Hematopoietic multipotent progenitor cell treated with erythropoietin and hydrocortisone succinate and interleukin-3 and kit ligand, for 4 days (in vitro differentiated cells): ENCODE results near the gene KCNRG.
A peak's percentile ranks its signal among the peaks of the same experiment; 100 is the strongest.
"Not testable (repeated sequence)": the region's sequence is repeated elsewhere in the genome, so short reads cannot be mapped to it uniquely, and the experiment has no call there.

Experiments used
- DNase-seq: peaks from one replicate; pipeline ENCODE4 v3.0.0-alpha.2; 2015

Gene KCNRG, protein sequence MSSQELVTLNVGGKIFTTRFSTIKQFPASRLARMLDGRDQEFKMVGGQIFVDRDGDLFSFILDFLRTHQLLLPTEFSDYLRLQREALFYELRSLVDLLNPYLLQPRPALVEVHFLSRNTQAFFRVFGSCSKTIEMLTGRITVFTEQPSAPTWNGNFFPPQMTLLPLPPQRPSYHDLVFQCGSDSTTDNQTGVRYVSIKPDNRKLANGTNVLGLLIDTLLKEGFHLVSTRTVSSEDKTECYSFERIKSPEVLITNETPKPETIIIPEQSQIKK

DNA sequence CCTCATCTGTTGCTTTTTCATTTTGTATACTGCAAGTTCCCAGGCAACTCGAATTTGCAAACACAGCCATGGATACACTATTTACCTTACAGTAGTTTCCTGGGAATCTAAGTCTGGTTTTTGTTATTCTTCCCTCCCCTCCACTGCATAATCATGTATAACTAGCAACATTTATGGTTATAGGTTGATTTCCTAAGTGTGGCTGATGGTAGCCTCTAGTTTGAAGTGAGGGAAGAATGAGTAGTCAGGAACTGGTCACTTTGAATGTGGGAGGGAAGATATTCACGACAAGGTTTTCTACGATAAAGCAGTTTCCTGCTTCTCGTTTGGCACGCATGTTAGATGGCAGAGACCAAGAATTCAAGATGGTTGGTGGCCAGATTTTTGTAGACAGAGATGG is at the start of gene KCNRG:
Gene KCNRG, plus strand, starts transcription at position 187 of the 400 bp plus-strand sequence. Its CDS starts 50 bp downstream, at position 237.
- DNase-seq = peak; percentile 44

DNA sequence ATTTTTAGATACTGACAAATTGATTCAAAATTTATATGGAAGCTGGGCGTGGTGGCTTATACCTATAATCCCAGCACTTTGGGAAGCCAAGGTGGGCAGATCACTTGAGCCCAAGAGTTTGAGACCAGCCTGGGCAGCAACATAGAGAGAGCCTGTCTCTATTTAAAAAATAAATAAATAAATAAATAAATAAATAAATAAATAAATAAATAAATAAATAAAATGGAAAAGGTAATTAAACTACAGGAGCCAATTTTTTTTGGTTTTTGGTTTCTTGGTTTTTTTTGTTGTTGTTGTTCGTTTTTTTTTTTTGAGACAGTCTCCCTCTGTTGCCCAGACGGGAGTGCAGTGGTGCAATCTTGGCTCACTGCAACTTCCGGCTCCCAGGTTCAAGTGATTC is 47.8 kb upstream of the KCNRG start:
- DNase-seq = no peak

DNA sequence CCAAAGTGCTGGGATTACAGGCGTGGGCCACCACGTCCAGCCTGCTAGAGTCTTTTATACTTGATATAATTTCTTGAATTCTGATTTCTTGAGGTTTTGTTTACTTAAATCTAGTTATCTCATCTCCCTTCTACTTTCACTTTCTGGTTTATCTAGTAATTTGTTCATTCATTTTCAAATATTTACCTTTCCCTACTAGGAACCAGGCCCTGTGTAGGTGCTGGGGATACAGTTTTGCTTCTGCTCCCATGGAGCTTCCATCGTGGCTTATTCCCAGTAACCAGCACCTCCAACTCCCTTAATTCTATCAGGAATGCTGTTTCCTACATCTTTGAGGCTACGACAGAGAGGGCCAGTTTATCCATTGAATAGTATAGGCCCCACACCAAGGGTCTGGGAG is 42.5 kb upstream of the KCNRG start:
- DNase-seq = no peak

DNA sequence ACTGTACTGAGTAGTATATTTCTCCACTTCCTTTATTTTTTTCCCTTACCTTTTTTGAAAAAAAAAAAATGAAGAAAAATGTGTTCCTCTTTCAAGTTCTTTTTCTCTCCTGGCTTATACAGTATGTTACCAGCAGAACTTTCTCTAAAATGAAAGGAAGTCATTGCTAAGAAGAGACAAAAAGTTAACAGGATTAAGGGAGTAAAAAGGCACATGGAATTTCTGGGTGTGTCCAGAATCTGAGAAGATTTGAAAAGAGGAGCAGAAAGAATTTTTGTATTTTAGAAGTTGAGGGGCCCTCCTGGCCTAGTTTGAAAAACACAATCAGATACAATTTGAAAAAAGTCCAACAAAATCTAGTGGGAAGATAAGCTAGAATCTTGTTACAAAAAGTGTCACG is 39.4 kb upstream of the KCNRG start:
- no peak for DNase-seq

DNA sequence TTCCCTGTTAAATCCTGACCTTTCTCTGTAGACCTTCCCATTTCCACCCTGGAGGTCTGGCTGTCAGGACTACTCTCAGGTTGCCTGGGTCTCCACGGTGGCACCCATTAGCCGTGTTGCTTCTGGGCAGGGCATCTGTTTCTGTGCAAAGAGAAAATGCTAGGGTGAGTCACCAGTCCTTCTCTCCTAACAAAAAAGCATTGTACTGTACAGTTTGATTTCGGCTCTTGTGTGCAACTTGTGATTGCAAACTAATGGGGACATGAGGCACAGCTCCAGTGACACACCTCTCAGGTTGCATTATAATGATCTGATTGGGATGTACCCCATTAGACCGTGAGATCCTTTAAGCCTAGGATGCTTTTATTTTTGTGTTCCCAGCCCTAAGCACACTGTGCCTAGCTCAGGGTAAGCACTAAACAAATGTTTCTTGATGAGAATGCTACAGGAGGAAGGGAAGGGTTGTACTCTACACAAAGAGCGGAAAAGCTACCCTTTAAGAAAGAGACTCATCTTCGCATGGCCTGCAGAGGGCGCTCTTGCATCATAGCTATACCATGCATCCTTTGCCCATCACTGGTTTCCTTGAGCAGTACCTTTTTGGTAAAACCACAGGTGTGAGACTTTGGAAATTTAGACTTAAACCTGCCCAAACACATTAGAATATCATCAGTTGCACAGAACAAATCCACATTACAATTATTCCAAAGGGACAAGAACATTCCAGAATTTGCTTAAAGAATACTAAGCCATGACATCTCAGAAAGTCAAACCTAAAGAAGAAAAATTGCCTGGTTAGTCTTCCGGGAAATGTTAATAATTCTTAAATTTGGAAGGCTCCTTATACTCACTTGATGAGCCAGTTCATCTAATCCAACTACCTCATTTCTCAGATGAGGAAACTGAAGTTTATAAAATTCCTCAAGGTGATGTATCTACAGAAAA is 38.7 kb upstream of the KCNRG start:
- peak; percentile 91 for DNase-seq

DNA sequence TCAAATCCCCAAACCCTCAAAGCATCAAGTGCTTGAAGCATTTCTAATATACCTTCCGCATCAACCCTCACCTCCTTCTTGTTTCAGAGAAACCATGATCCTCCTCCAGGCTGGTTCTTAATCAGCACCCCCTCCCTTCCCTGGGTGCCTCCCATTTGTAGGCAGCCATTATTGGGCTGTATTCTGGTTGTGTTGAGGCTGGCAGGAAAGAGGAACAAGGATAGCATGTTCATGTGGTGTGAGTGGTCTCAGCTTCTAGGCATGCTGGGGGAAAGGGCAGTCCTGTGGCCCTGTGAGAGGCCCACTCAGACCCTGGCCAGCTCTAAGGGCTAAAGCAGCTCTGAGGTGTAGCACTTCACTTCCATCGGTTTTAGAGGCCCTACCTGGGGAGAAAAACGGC is 37.3 kb upstream of the KCNRG start:
- peak; percentile 51 for DNase-seq

DNA sequence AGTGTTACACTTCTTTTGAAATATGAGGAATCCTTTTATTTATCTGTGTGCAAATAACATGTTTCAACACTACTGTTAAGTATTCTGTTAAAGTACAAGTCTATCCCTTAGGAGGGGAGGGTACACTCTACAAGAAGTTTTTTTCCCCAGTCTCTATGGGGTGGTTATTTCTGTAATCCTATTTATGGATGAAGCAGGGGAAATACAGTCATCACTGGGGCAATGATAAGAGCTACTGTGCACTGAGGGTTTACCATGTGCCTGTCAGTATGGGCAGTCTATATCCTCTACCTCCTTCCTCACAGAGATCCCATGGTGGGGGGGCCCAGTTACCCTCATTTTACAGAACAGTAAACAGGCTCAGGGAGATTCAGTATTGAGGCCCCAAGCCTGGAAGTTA is 35.0 kb upstream of the KCNRG start:
- peak; percentile 64 for DNase-seq

DNA sequence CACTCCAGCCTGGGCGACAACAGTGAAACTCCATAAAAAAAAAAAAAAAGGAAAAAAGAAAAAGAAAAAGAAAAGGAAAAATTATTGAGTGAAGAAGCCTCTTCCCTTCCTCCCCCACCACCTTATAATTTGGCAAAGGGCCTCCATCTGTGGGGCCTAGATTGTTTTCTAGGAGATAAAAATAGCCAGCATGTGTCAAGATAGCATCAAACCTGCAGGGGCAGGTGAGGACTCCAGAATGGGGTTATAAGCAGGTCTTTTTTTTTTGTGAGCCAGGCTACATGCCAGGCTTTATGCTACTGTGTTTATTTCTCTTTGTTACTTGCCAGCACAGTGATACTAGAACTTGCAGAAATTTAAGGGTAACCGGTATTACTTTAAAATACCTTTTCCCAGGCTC is 30.1 kb upstream of the KCNRG start:
- DNase-seq = no peak

DNA sequence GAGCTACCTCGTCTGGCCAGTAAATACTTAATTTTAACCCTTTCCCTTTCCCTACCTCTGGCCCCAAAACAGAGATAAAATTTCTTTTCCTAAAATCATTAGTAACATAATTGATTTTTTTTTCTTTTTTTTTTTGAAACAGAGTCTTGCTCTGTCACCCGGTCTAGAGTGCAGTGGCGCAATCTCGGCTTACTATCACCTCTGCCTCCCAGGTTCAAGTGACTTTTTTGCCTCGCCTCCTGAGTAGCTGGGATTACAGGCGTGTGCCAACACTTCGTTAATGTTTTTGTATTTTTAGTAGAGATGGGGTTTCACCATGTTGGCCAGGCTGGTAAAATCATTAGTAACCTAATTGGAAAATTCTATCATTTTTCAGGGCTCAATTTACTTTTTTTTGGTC is 28.8 kb upstream of the KCNRG start:
- no peak for DNase-seq

DNA sequence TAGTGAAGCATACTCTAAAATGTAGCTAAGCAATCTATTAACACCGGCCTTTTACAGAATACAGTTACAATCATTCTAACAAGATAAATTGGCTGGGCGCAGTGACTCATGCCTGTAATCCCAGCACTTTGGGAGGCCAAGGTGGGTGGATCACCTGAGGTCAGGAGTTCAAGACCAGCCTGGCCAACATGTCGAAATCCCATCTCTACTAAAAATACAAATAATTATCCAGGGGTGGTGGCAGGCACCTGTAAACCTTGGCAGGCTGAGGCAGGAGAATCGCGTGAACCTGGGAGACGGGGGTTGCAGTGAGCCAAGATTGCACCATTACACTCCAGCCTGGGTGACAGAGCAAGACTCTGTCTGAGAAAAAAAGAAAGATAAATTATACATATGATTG is 24.6 kb upstream of the KCNRG start:
- not testable (repeated sequence) for DNase-seq

DNA sequence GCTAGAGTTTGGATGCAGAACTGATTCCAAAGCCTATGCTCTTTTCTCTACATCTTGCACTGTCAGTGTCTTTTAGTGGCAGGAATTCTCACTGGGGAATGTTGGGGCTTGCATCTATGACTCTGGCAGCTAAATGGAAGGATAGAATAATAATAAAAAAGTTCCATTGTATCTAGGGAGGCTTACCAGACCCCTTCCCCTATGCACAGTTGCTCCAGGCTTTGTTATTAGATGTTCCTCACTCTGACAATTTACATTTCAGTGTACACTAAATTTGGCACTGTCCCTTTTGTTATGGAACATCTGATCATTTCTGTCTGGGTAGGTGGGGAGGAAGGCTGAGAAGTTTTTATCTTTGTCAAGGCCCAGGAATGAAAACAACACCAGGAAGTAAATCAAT is 22.1 kb upstream of the KCNRG start:
- DNase-seq = no peak

DNA sequence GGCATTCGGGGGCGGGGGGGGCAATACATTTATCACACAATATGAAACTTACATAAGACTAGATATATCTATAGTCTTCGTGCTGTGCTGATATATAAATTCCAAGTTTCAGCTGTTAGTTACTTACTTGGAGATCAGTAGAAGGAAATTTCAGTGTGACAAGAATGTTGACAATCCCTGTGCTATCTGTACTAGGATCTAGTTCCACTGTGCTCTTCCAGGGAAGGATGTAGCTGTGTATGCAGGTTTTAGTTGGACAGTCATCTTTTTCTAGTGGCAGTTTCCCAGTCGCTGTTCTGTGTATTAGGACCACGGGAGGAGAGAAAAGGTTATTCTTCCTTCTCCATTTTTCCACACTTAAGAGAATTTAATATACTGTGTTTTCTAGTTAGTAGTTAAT is 21.6 kb upstream of the KCNRG start:
- no peak for DNase-seq

DNA sequence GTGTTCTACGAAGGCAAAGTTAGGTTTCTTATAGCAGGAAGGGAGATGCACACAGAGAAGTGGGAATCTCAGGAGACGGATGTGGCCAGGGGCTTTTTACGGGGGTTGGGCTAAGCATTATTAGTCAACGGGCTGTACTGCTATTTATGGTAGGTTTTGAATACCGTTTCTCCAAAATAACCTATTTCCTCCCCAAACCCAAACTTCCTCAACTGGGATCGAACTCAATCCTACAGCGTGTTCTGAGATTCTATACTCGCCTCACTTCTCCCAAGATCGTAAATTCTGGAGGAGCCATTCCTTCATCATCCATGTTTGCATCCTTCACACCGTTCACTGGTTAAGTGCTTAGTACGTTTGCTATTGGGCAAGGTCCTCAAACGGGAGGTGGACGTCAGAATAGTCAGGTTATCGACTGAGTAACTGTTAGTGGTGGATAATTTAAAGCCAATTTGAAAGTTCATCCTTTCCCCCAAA is 19.6 kb upstream of the KCNRG start:
- DNase-seq = peak; percentile 68

DNA sequence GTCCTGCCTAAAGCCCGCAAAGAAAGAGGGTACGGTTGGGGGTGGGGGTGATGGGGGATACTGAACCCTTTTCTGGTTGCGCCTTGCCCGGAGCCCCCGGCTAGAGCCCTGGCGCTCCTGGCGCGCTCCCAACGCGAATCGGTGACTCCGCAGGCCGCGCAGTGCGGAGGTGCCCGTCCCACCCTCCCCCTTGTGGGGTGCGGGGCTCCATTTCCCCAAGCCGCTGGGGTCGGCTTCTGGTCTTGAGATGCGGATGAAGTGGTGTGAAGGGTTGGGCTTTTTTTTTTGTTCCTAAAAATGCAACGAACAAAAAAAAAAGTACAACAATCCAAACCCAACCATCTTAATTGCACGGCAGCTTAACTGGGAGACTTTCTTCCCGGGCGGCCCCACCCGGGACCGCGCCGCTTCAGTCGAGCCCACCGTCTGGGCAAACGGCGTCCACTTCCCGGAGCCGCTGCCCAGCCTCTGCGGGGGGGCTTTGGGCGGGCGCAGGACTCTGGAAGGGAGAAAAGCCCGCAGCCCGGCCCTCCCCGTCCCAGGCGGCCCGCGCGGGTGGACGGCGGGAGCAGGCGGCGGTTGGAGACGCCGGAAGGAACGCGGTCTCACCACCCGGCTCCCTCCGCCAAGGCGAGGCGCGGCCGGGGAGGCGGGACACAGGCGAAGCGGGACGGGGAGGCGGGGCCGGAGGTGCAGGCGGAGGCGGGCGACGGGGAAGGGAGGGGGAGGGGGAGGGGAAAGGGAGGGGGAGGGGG is 18.9 kb upstream of the KCNRG start:
- DNase-seq = peak; percentile 97

DNA sequence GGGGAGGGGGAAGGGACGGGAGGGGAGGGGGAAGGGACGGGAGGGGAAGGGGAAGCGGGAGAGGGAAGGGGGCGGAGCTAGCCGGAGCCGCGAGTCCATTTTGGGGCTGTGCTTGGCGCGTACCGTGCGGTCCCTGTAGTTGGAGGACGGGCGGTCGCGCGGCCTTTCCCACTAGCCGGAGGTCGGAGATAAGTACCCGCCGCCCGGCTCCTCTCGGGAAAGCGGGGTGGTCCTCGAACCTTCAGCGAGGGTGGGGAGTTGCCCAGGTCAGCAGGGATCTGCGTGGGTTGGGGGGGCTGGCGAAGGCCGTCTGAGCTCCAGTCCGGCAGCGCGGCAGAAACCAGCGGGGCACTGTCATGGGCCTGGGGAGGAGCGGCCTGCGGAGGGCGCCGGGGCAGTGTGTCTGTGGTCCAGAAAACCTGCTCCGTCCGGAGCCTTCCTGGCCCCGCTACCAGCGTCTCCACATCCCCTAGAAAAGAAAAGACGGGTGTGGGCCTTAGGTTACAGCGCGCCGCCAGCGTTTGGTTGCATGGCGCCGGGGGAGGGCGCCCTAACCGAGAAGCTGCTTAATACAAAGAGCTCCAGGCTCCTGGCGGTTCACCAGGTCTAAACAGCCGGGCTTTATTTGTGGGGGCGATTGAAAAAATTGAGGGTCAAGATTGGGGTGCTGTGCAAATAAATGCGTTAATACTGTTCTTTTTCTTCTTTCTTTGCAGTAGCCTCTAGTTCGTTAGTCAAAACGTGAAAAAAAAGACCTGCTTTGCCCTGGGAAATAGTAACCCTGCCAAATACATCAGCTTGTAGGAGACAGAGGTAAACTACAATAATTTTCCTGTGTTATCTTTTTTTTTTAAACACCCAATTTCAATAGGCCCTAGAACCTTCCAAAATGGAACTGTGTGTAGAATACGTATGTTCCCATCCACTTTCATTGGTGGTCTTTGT is 18.0 kb upstream of the KCNRG start, which contains the start of gene TRIM13:
Gene TRIM13, plus strand, starts transcription at position 92 of the 945 bp plus-strand sequence. CDS start 14,899 bp downstream, outside the sequence.
- DNase-seq = peak; percentile 96

DNA sequence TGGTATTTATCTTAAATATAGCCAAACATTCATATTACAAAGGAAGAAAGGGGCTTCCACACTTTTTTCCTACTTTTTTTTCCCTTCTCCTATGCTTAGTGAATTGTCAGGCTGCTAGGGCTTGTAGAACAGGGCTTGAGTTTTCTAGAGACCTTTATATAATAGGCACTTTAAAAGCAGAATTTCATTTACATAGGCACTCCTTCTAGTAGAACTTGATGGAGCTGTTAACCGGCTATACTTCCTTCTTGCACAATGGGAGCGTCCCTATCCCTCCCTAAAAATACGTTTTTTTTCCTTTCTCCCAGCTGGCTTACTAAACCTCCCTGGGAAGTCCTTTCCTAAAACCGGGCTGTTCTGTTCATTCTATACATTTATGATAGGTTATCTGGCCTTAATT is 17.3 kb upstream of the KCNRG start:
- DNase-seq = peak; percentile 29

DNA sequence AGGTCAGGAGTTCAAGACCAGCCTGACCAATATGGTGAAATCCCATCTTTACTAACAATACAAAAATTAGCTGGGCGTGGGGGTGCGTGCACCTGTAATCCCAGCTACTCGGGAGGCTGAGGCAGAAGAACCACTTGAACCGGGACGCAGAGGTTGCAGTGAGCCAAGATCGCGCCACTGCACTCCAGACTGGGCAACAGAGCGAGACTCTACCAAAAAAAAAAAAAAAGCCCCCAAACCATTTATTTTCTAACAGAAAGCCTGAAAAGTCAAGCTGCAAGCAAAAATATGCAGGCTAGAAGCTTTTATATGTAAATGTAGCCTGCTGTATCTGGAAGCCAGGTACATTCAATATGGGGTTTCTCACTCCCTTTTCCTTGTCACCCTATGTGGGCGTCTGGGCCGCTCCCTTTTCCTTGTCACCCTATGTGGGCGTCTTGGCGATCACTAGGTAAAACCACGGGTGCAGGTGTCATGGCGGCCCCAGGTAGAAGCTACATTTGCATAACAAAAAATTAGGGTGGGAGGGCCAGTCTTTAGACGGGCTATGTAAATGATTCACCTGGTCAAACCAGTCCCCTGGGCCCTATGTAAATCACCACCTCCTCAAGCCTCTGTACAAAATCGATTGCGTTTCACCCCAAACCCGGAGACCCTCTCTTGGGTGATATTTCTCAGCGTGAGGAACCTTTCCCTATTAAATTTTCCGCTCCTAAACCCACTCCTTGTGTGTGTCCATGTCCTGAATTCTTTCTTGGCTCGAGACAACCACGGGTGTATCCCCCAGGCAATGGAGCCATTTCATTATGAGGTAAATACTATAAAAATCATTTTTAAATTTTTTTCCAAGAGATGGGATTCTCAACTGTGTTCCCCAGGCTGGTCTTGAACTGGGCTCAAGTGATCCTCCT is 16.3 kb upstream of the KCNRG start:
- no peak for DNase-seq

DNA sequence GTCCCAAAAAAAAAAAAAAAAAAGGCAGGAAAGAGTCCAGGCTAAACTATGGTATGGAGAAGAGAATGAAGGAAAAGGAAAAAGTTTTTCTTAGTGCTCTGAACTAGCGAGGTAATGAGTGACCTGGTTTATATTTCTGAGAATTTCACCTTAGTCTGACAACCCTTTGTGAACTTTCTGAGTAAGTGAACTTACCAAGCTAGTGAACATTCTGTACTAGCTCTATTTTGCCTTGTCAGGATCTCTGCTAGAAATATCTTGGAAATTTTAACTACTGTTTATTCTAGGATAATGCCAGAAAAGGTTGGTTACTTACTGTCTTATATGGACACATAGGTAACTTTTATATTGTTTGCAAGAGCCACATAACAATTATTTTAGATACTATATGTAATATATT is 14.0 kb upstream of the KCNRG start:
- no peak for DNase-seq

DNA sequence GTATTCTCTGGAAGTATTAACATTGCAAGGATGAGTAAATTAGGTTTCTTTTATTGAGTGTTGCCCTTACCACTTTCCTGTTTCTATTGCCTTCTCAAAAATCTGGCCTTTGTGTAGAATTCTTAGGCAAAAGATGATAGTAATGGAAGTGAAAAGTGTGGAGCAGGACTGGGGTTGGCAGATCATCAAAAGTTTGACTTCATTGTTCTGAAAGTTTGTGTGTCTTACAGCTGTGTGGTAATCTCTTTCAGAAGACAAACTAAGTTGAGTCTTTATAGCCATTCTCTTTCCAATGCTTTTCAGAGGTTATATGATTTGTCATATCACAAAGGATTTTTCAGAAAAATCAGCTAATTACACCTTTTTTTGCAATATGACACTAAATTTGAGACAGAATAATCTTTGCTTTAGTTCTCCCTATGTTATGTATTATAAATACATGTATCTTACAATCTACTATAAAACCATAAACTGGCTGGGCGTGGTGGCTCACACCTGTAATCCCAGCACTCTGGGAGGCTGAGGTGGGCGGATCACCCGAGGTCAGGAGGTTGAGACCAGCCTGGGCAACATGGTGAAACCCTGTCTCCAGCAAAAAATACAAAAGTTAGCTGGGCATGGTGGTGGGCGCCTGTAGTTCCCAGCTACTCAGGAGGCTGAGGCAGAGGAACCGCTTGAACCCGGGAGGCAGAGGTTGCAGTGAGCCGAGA is 8.7 kb upstream of the KCNRG start:
- no peak for DNase-seq

DNA sequence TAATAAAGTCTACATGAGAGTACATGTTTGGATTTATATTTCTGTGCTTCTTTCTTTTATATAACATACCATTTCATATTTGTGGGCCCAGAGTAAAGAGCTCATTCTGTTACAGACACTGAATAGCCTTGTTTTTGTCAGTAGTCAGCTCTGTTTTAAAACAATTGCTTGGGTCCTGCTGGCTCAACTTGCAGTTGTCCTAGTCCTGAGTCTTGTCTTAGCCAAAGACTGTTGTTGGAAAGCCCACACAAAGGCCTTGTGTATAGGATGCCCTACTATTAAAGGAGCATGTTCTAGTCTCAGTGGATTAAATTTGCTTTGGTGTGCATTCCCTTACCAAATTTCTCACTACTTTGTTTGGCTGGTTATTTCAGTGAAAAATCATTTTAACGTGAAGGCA is 3.8 kb upstream of the KCNRG start:
- no peak for DNase-seq
